DMS53 (cell line): ENCODE data around the gene SPP1.

Experiments
- DNase-seq: peaks from one replicate; lab custom pipeline; 2025; lab: John Stamatoyannopoulos, UW

SPP1 gene

GRCh38 chr4:87953826-87954225 is 21.7 kb upstream of the SPP1 start:
- DNase-seq = no peak

- no peak for DNase-seq
Measured at GRCh38 chr4:87956501-87956900, 19.0 kb upstream of the SPP1 start.

DNA sequence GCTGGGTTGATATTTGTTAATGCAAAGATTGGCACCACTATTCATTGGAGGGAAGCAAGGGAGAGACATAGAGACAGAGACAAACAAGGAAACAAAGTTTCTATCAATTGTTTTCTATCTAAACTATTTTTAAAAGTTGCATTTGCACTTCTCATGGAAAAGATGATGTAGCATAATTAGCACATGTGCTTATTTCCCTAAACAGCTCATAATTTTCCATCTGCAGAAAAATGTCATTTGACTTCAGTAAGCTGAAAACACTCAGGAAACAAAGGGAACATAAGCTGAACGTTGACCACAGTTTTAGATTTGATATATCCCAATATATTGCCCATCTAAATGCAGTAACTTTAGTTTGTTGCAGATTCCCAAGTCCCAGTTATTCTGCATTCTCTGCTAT is 18.5 kb upstream of the SPP1 start:
- no peak for DNase-seq

DNA sequence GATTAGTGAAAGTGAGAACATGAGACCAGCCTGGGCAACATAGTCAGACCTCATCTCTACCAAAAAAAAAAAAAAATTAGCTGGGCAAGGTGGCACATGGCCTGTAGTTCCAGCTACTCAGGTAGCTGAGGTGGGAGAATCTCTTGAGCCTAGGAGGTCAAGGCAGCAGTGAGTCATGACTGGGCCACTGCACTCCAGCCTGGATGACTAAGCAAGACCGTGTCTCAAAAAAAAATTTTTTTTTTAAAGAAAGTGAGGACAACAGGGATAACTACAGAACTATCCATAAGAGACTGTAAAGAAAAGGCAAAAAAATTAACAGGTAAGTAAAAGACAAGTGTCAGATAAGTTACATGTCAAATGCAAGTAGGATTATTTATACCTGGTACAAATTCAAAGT is 13.5 kb upstream of the SPP1 start:
- peak; percentile 64 for DNase-seq

DNA sequence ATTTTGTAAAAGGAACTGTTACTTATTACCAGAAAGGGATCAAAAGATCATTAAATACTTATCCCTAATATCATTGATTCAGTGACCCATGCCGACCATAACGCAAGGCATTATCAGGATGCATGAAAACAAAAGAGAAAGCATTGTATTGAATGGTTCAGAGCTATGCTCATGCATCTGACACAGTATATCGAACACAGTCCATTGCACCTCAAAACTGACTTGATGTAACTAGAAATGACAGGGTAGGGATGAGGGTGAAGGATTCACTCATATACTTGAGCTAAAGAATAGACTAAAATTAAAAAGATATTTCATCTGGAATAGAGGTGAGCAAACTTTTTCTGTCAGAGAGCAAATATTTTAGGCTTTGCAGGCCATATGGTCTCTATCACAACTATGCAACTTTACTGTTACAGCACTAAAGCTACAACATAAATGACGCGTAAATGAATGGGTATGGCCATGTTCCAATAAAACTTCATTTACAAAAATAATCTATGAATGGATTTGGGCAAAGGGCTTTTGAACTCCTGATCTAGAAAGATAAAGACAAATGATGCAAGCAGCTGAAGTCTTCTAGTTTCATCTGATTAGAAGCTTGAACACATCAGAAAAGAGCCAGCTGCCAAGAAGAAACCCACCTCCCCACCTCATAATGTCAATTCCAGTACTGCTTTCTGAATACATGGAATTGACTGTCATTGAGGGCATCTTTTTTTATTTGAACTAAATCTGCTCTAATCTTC is 12.9 kb upstream of the SPP1 start:
- DNase-seq = no peak

DNA sequence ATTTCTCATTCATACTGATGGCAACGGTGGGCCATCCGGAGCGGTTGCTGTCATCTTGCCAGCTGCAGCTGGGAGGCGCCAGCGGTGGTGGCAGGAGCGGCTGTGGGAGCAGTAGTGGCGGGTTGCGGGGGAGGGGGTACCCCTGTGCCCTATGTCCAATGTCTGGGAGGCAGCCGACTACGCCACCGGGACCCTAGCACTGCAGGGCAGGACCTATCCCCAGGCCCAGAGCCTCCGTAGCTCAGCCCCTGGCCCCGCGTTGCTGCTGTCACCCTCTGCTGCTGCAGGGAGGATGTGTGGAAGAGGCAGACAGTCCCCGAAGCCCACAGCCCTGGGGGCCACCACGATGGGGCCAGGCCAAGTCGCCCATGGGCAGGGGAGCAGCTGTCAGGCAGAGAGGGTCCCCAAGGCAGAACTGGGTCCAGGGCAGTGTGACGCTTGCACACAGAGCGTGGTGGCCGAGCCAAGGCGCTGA is 10.0 kb upstream of the SPP1 start:
- DNase-seq = no peak

GRCh38 chr4:87966095-87966496 is 9.4 kb upstream of the SPP1 start:
- DNase-seq = no peak

DNA sequence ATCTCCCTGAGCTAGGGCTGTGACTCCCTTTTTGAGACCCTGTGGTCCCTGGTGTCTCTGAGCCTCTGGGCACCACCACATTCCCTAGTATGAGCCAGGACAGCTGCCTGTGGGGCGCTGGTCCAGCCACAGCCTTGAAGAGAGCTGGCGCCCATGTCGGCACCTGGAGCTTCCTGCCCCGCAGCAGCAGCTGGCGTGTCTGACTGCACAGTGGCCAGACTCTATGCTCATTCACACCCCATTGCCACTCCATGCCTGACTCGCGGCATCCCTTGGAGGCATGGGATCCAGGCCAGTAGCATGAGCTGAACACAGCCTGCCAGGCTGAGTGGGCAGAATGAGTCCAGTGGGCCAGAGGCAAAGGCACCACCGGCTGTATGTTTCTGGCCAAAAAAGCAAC is 8.3 kb upstream of the SPP1 start:
- no peak for DNase-seq

- DNase-seq = no peak
Measured at GRCh38 chr4:87970121-87970520, 5.4 kb upstream of the SPP1 start.

DNA sequence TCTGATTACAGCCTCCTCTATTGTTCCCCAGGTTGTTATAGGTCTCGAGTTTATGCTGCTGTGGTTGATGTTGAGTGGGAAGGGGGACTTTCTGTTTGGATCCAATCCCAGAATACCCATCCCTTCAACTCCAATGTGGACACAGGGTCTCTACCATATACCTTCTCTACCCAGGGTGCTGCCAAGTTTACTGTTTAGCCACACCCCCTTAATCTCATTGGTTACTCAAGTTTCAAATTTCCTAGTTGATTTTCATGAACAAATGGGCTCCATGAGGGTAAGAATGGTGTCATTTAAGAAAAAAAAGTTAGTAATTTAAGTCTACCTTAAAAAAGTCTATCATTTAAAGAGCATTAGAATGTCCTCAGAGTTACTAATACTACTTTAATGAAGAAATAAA is 3.6 kb upstream of the SPP1 start:
- no peak for DNase-seq

DNA sequence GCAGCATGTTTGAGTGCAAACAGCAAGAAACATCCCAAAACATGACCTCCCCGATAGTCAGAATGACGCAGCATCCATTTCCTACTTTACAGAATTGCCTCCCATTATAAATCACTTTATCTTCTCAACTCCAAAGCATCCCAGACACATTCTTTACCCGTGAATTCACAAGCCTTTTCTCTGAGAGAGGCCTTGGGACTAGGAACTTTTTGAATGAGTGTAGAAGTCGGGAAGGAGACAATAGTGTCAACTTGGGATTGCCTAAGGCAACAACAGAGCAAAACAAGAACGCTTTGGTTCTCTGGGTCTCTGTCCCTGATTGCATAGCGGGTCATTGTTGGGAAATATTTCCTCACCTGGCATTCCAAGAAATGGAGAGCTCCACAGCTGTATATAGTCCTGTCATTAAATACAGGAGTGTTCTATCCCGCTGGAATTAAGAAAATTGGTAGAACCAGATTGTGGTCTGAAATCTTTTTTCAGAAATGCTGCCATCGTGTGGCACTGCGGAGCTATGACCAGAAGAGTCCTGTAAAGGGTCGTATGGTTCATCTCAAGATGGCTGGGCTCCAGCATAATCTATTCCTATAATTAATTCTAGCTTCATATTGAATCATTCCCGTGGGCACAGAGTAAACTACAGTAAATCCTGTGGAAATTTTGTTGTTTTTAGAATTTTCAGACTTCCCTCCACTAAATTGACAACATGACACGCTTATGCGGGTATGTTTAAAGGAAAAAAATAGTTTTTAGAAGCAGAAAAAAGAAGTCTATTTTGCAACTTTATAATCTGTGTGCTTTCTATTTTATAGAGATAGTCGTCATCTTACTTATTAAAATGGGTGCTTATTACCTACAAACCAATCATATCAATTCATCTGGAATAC is 2.0 kb upstream of the SPP1 start:
- peak; percentile 66 for DNase-seq

- peak; percentile 24 for DNase-seq
Measured at GRCh38 chr4:87974856-87975462, 555 bp upstream of the SPP1 start.

DNA sequence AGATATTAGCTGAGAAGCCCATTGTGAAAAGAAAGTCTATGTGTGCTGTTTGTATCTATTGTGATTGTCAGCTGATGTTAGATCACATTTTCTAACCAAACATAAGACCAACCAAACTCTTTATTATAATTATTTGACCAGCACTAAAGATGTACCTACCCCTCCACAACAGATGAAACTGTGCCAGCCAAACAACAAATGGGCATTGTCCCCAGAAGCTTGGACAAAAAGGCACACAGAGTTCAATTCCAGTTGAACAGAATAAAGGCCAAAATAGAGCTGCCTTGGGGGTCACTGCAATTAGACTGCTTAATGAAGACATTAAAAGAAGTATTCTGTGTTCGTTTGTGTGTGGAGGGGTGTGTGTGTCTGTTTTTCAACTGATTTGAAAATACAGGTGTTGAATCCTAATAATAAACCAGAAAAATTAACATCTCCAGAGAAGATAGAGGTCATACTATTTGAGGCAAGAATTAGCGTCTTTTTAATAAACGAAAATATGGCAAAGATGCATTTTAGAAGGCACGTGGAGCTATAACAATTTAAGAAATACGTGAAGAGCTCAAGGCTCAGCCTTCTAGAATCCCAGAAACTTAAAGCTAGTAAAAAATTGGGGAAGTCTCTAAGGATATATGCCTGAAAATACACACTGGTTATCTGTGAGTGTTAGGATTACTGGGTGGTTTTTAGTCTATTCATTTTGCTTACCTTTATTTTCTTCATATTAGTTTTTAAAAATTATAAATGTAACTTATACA is 2.2 kb downstream of the SPP1 start:
- no peak for DNase-seq

DNA sequence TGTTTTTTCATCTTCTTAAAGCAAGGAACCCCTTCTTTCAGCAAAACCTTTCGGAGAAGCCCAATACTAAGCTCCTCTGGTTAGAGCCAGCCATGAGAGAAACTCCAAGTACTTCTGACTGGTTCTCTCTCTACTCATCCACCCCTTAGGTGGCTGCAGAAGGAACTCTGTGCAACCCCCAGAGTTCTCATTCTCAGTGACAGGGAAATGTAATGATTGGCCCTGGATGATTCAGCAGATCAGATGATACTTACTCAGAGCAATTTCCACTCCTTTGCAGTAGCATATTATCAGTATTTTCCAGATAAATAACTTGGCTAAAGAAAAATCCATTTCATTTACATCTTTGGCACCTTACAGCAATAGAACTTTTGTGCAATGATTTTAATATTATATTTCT is 3.2 kb downstream of the SPP1 start:
- no peak for DNase-seq

- DNase-seq = no peak
Measured at GRCh38 chr4:87979810-87980209, 4.3 kb downstream of the SPP1 start.

DNA sequence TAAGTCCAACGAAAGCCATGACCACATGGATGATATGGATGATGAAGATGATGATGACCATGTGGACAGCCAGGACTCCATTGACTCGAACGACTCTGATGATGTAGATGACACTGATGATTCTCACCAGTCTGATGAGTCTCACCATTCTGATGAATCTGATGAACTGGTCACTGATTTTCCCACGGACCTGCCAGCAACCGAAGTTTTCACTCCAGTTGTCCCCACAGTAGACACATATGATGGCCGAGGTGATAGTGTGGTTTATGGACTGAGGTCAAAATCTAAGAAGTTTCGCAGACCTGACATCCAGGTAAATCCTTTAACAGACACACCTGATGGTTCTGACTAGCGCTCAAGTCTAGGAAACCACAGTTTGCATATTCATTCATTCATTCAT is 6.0 kb downstream of the SPP1 start:
- DNase-seq = no peak

GRCh38 chr4:87982036-87982435 is 6.5 kb downstream of the SPP1 start:
- DNase-seq = no peak

- no peak for DNase-seq
Measured at GRCh38 chr4:87982446-87983010, 7.0 kb downstream of the SPP1 start.

- DNase-seq = no peak
Measured at GRCh38 chr4:87983996-87984395, 8.5 kb downstream of the SPP1 start.

DNA sequence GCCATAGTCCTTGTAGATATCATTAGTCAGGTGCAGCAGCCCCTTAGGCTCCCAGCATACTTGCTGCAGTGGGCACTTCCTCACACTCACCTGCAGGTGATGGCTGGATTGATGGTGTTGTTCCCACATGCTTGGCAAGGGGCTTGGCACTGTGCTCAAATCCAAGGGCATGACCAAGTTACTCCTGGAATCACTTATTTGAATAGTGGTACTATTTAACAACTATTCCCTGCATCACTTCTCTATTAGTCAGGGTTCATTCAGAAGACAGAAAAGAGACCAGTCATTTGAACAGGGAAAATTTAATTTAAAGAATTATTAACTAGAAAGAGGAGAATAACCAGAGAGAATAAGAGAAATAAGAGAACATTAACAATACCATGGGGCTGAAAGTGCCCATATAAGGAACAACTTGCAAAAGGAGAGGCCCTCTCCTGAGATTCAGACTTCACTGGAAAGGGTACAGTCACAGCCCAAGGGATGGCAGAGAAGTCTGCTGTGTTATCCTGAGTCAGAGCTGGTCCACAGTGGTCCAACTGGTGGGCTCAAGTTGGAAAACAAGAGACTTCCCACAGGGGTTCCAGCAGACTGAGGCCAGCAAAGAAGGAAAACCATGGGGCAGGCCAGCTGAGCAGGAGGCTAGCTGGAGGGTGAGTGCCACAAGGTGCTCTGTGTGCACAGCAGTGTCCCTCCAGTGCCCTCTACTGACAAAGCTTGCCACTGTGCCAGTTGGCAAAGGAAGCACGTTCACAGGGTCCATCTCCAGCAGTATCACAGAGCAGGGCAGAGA is 9.8 kb downstream of the SPP1 start:
- DNase-seq = peak; percentile 78

GRCh38 chr4:87985887-87986200 is 10.3 kb downstream of the SPP1 start:
- DNase-seq = no peak
